Activated CD4-positive, alpha-beta T cell treated with anti-CD3 and anti-CD28 coated beads for 48 hours (primary cell): ENCODE results near the gene AMPD3.

ENCODE experiments used
- DNase-seq: peaks from one replicate; pipeline ENCODE4 v3.0.0-alpha.2; 2020

AMPD3 gene

GRCh38 chr11:10505278-10506007 is 50.4 kb downstream of the AMPD3 start:
- DNase-seq = no peak

- DNase-seq = no peak
These were observed 50.9 kb downstream of the AMPD3 start for GRCh38 chr11:10506008-10506370.

GRCh38 chr11:10511181-10511621 is 56.1 kb downstream of the AMPD3 start:
- DNase-seq = no peak

GRCh38 chr11:10514202-10514601 is 59.1 kb downstream of the AMPD3 start:
- DNase-seq = no peak

GRCh38 chr11:10514709-10515108 is 59.6 kb downstream of the AMPD3 start:
- DNase-seq = no peak

GRCh38 chr11:10515418-10515817 is 60.4 kb downstream of the AMPD3 start:
- DNase-seq = no peak

GRCh38 chr11:10518123-10518522 is 63.1 kb downstream of the AMPD3 start:
- DNase-seq = no peak

GRCh38 chr11:10518891-10519290 is 63.8 kb downstream of the AMPD3 start:
- no peak for DNase-seq

GRCh38 chr11:10519630-10520029 is 64.6 kb downstream of the AMPD3 start:
- no peak for DNase-seq

- DNase-seq = no peak
These were observed 65.5 kb downstream of the AMPD3 start for GRCh38 chr11:10520562-10520961.

- DNase-seq = no peak
These were observed 67.2 kb downstream of the AMPD3 start for GRCh38 chr11:10522276-10522675.

- no peak for DNase-seq
These were observed 67.9 kb downstream of the AMPD3 start for GRCh38 chr11:10522921-10523320.

- no peak for DNase-seq
These were observed 69.4 kb downstream of the AMPD3 start for GRCh38 chr11:10524471-10524870.

- DNase-seq = no peak
These were observed 72.2 kb downstream of the AMPD3 start for GRCh38 chr11:10526974-10527918.

GRCh38 chr11:10528121-10528520 is 73.1 kb downstream of the AMPD3 start:
- DNase-seq = no peak

GRCh38 chr11:10529279-10529678 is 74.2 kb downstream of the AMPD3 start:
- no peak for DNase-seq

GRCh38 chr11:10532526-10532925 is 77.5 kb downstream of the AMPD3 start:
- no peak for DNase-seq

- no peak for DNase-seq
These were observed 78.3 kb downstream of the AMPD3 start for GRCh38 chr11:10533323-10533722.

- no peak for DNase-seq
These were observed 79.3 kb downstream of the AMPD3 start for GRCh38 chr11:10534316-10534715.

GRCh38 chr11:10537600-10537999 is 82.5 kb downstream of the AMPD3 start:
- DNase-seq = no peak

GRCh38 chr11:10538924-10539323 is 83.9 kb downstream of the AMPD3 start:
- DNase-seq = no peak

- no peak for DNase-seq
These were observed 84.3 kb downstream of the AMPD3 start for GRCh38 chr11:10539339-10539738.

GRCh38 chr11:10540546-10540914 is 85.5 kb downstream of the AMPD3 start:
- DNase-seq = no peak

- peak; percentile 98 for DNase-seq
These were observed 86.0 kb downstream of the AMPD3 start, which contains the start of gene RNF141 for GRCh38 chr11:10540915-10541560. Gene RNF141 (minus strand): TSS chr11:10541187. CDS start chr11:10534158, 7,029 bp downstream.
